WTC11 (cell line): ENCODE results near the gene RDH16. TPM values are rescaled to one million over a fixed set of nuclear protein-coding genes. Genes with fewer than 3 reads are reported as not detected.

Experiments used
- ATAC-seq: fragments of 200-7000 bp; cut with Tn5 transposase; 2 replicates; pipeline ENCODE4 v1.10.0; 2021; ENCODE audit warnings: mild to moderate bottlenecking, moderate library complexity
- Bru-seq: library from RNA; stranded (reverse); fragments of 400-500 nt; gene quantifications from one replicate; lab custom pipeline; 2021; lab: Mats Ljungman, UMichigan
- CTCF ChIA-PET: fragments of 300-600 bp; sonication (Branson Sonifier 250); formaldehyde crosslinking; loops from one replicate; lab custom pipeline; 2021; ENCODE audit warnings: antibody characterized with exemption; lab: Charles Lee
- POLR2A ChIA-PET: fragments of 350-600 bp; sonication (Branson Sonifier 250); formaldehyde crosslinking; loops from one replicate; lab custom pipeline; 2021; ENCODE audit warnings: antibody characterized with exemption; lab: Charles Lee
- DNase-seq: peaks from one replicate; pipeline ENCODE4 v3.0.0; 2021; ENCODE audit warnings: low spot score
- H3K27ac Mint-ChIP-seq: 2 replicates; pipeline ENCODE4 v1.8.0; 2021; ENCODE audit warnings: mixed read lengths
- H3K27me3 Mint-ChIP-seq: 2 replicates; pipeline ENCODE4 v1.8.0; 2021; ENCODE audit warnings: low read depth, mild to moderate bottlenecking, moderate library complexity, mixed read lengths
- H3K36me3 Mint-ChIP-seq: 2 replicates; pipeline ENCODE4 v1.8.0; 2021; ENCODE audit warnings: mixed read lengths
- H3K4me1 Mint-ChIP-seq: 2 replicates; pipeline ENCODE4 v1.8.0; 2022; ENCODE audit warnings: mixed read lengths
- H3K4me3 Mint-ChIP-seq: 2 replicates; pipeline ENCODE4 v1.8.0; 2021; ENCODE audit warnings: mild to moderate bottlenecking, moderate library complexity, mixed read lengths
- H3K9me3 Mint-ChIP-seq: 2 replicates; pipeline ENCODE4 v1.8.0; 2021; ENCODE audit warnings: mixed read lengths
- CREM ChIP-seq: sonication (generic); formaldehyde crosslinking; IDR thresholded peaks from 2 replicates; pipeline ENCODE4 v1.8.1; 2022; ENCODE audit warnings: mild to moderate bottlenecking, missing genetic modification reagents, moderate library complexity
- GABPB1 ChIP-seq: sonication (generic); formaldehyde crosslinking; IDR thresholded peaks from 2 replicates; pipeline ENCODE4 v1.8.1; 2023; ENCODE audit warnings: mild to moderate bottlenecking, missing genetic modification reagents
- NFE2L1 ChIP-seq: sonication (generic); formaldehyde crosslinking; IDR thresholded peaks from 2 replicates; pipeline ENCODE4 v1.8.1; 2023; ENCODE audit warnings: missing genetic modification reagents
- NFYB ChIP-seq: sonication (generic); formaldehyde crosslinking; conservative IDR thresholded peaks from 2 replicates; pipeline ENCODE4 v1.8.0; 2022; ENCODE audit warnings: low read depth, missing genetic modification reagents
- NR1H2 ChIP-seq: sonication (generic); formaldehyde crosslinking; IDR thresholded peaks from 2 replicates; pipeline ENCODE4 v1.9.0; 2021; ENCODE audit warnings: mild to moderate bottlenecking, moderate library complexity, missing genetic modification reagents
- SP1 ChIP-seq: sonication (generic); formaldehyde crosslinking; conservative IDR thresholded peaks from 2 replicates; pipeline ENCODE4 v1.8.1; 2022; ENCODE audit warnings: missing genetic modification reagents
- ZBTB21 ChIP-seq: sonication (generic); formaldehyde crosslinking; IDR thresholded peaks from 2 replicates; pipeline ENCODE4 v1.8.1; 2023; ENCODE audit warnings: mild to moderate bottlenecking, missing genetic modification reagents, borderline replicate concordance
- ZNF263 ChIP-seq: sonication (generic); formaldehyde crosslinking; IDR thresholded peaks from 2 replicates; pipeline ENCODE4 v1.8.1; 2022; ENCODE audit warnings: low read depth, mild to moderate bottlenecking, moderate library complexity, missing genetic modification reagents
- ZNF317 ChIP-seq: sonication (generic); formaldehyde crosslinking; IDR thresholded peaks from 2 replicates; pipeline ENCODE4 v1.8.1; 2023; ENCODE audit warnings: low read depth, mild to moderate bottlenecking, moderate library complexity, missing genetic modification reagents, borderline replicate concordance
- ZNF396 ChIP-seq: fragments of 250-450 bp; sonication (Bioruptor Pico); IDR thresholded peaks from 2 replicates; pipeline ENCODE4 v1.8.0; 2021; ENCODE audit warnings: mild to moderate bottlenecking, moderate library complexity, borderline replicate concordance
- long read RNA-seq, 3 experiments: library from RNA in 1 of 3; library from capped mRNA in 1 of 3; library from polyadenylated mRNA in 1 of 3; unstranded in 2 of 3; stranded (forward) in 1 of 3; transcript quantifications; one replicate each; pipeline ENCODE4 v2.0.0, GENCODE V29; 2021
- total RNA-seq: library from RNA; stranded (reverse); gene quantifications from 3 replicates; pipeline ENCODE4 v1.2.3, GENCODE V29; 2021
- TF ChIP-seq, protein P1 (sequence below): fragments of 250-450 bp; sonication (Bioruptor Pico); conservative IDR thresholded peaks from 2 replicates; pipeline ENCODE4 v1.9.0; 2021; ENCODE audit warnings: mild to moderate bottlenecking
- TF ChIP-seq, protein P2 (sequence below): sonication (generic); formaldehyde crosslinking; IDR thresholded peaks from 2 replicates; pipeline ENCODE4 v1.8.0; 2023; ENCODE audit warnings: missing genetic modification reagents, mild to moderate bottlenecking, borderline replicate concordance
- TF ChIP-seq, protein P3 (sequence below): fragments of 250-450 bp; sonication (Bioruptor Pico); IDR thresholded peaks from 2 replicates; pipeline ENCODE4 v1.9.0; 2021; ENCODE audit warnings: moderate library complexity, mild to moderate bottlenecking, inconsistent platforms, borderline replicate concordance
- TF ChIP-seq, protein P4 (sequence below): sonication (generic); formaldehyde crosslinking; IDR thresholded peaks from 2 replicates; pipeline ENCODE4 v1.8.0; 2022; ENCODE audit warnings: mild to moderate bottlenecking, missing genetic modification reagents
- TF ChIP-seq, protein P5 (sequence below): sonication (generic); formaldehyde crosslinking; IDR thresholded peaks from 2 replicates; pipeline ENCODE4 v1.8.0; 2023; ENCODE audit warnings: missing genetic modification reagents
- TF ChIP-seq, protein P6 (sequence below): sonication (generic); formaldehyde crosslinking; IDR thresholded peaks from 2 replicates; pipeline ENCODE4 v1.8.1; 2023; ENCODE audit warnings: mild to moderate bottlenecking, missing genetic modification reagents, moderate library complexity

Gene RDH16, protein sequence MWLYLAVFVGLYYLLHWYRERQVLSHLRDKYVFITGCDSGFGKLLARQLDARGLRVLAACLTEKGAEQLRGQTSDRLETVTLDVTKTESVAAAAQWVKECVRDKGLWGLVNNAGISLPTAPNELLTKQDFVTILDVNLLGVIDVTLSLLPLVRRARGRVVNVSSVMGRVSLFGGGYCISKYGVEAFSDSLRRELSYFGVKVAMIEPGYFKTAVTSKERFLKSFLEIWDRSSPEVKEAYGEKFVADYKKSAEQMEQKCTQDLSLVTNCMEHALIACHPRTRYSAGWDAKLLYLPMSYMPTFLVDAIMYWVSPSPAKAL
- total RNA-seq (0.85 to 1.2 TPM (median 1.0 TPM) in 3 replicates), Bru-seq, nascent RNA (percentile 43 among the genes with signal in this experiment)
- long read RNA-seq, experiment 1, partial matches to known transcripts, result 0 of 3 reads
- long read RNA-seq, experiment 1, other reads (novel, unspliced or antisense), result 2 of 3 reads
- long read RNA-seq, experiment 2, partial matches to known transcripts, result 1 of 2 reads
- long read RNA-seq, experiment 2, other reads (novel, unspliced or antisense), result 1 of 2 reads
- long read RNA-seq, experiment 3, result 0 reads

DNA sequence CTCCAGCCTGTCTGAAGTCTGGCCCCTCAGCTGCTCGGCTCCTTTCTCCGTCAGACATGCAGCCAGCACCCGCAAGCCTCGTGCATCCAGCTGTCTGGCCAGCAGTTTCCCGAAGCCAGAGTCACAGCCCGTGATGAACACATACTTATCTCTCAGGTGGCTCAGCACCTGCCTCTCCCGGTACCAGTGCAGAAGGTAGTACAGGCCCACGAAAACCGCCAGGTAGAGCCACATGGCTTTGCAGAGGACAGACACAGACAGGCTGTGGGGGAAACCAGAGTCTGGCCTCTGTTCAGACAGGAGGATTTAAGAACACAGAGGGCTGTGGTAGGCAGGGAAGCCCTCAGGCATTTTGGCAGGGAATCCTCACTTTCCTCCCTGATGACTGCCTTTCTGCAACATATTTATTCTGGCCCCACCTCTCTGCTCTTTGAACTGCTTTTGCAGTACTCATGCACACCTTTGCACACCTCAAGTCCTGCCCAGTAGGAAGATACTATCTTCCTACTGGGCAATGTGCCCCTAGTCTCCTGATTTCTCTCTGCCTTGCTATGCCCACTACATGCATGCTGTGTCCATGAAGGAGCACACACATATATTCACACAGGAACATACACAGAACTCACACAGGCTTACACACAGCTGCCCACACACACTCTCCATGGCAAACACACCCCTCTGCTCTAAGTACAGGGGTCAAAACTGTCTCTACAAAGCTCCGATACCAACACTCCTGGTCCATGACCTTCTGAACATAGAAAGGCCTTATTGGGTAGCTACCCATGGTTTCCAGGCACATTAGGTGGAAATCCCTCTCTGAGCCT, at the start of gene RDH16:
TSS of gene RDH16 (minus strand) at position 380 of the 824 bp plus-strand sequence. CDS start at position 234, 146 bp downstream.
- POLR2A ChIA-PET, result no interaction called here

DNA sequence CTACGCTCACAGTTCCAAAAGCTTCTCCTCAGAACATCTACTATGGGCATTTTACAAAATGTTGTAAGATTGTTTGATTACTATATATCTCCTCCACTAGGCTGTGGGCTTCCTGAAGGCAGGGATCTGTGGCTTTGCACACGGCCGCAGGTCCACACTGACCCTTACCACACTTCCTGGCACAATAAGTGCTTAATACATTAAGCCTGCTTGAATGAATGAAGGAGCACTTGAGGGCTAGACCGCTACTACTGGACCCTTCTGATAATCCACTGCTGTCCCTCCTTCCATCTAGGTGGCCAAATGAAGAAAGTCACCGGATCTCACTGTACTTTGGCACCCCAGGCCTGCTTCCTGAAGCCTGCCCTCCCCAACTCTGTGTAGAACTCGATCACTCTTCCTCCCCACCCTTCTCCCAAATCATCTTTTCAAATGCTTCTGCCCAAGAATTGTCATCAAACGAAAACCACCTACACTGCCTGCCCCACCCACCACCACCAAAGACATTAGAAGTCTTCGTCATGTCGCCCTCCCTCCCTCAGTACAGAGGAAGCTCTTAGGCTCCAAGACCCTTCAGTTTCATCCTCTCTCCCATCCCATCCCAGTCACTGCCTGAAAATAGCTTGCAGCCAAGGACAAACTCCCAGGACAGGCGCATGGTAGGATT, 49.5 kb upstream of the RDH16 start:
- TF ChIP-seq NR1H2 (CRISPR knock-in tag) (no peak), NFYB (CRISPR knock-in tag) (no peak), CREM (CRISPR knock-in tag) (no peak), SP1 (CRISPR knock-in tag) (no peak), GABPB1 (CRISPR knock-in tag) (no peak), ZBTB21 (CRISPR knock-in tag) (no peak), ZNF396 (CRISPR knock-in tag) (no peak), ZNF317 (CRISPR knock-in tag) (no peak), NFE2L1 (CRISPR knock-in tag) (no peak)
- TF ChIP-seq, protein P1, sequence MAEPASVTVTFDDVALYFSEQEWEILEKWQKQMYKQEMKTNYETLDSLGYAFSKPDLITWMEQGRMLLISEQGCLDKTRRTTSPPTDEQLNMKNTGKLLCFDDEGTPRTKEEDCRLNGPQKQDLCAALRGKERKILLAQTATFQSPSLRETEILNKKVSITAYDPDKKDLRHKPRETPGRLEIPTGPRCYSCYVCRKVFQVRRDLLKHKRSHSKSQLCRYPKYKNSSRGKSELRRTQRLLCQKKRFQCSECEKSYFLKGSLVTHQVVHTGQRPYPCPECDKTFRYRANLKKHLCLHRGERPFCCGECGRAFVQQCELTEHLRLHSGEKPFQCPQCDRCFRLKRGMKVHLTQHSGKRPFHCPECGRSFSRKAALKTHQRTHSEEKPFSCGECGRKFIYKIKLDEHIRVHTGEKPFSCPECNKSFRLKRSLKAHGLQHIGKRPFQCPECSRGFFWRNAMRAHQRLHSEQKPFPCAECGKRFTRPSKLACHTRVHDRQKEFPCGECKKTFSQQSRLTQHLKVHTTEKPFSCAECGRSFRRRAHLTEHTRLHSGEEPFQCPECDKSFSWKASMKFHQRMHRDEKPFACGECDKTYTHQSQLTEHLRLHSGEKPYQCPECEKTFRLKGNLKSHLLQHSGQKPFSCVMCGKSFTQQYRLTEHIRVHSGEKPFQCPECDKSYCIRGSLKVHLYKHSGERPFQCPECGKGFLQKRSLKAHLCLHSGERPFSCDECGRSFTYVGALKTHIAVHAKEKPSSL (CRISPR knock-in tag), result no peak
- TF ChIP-seq, protein P2, sequence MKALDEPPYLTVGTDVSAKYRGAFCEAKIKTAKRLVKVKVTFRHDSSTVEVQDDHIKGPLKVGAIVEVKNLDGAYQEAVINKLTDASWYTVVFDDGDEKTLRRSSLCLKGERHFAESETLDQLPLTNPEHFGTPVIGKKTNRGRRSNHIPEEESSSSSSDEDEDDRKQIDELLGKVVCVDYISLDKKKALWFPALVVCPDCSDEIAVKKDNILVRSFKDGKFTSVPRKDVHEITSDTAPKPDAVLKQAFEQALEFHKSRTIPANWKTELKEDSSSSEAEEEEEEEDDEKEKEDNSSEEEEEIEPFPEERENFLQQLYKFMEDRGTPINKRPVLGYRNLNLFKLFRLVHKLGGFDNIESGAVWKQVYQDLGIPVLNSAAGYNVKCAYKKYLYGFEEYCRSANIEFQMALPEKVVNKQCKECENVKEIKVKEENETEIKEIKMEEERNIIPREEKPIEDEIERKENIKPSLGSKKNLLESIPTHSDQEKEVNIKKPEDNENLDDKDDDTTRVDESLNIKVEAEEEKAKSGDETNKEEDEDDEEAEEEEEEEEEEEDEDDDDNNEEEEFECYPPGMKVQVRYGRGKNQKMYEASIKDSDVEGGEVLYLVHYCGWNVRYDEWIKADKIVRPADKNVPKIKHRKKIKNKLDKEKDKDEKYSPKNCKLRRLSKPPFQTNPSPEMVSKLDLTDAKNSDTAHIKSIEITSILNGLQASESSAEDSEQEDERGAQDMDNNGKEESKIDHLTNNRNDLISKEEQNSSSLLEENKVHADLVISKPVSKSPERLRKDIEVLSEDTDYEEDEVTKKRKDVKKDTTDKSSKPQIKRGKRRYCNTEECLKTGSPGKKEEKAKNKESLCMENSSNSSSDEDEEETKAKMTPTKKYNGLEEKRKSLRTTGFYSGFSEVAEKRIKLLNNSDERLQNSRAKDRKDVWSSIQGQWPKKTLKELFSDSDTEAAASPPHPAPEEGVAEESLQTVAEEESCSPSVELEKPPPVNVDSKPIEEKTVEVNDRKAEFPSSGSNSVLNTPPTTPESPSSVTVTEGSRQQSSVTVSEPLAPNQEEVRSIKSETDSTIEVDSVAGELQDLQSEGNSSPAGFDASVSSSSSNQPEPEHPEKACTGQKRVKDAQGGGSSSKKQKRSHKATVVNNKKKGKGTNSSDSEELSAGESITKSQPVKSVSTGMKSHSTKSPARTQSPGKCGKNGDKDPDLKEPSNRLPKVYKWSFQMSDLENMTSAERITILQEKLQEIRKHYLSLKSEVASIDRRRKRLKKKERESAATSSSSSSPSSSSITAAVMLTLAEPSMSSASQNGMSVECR (CRISPR knock-in tag), result no peak
- TF ChIP-seq, protein P3, sequence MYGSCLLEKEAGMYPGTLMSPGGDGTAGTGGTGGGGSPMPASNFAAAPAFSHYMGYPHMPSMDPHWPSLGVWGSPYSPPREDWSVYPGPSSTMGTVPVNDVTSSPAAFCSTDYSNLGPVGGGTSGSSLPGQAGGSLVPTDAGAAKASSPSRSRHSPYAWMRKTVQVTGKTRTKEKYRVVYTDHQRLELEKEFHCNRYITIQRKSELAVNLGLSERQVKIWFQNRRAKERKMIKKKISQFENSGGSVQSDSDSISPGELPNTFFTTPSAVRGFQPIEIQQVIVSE (CRISPR knock-in tag), result no peak
- TF ChIP-seq, protein P4, sequence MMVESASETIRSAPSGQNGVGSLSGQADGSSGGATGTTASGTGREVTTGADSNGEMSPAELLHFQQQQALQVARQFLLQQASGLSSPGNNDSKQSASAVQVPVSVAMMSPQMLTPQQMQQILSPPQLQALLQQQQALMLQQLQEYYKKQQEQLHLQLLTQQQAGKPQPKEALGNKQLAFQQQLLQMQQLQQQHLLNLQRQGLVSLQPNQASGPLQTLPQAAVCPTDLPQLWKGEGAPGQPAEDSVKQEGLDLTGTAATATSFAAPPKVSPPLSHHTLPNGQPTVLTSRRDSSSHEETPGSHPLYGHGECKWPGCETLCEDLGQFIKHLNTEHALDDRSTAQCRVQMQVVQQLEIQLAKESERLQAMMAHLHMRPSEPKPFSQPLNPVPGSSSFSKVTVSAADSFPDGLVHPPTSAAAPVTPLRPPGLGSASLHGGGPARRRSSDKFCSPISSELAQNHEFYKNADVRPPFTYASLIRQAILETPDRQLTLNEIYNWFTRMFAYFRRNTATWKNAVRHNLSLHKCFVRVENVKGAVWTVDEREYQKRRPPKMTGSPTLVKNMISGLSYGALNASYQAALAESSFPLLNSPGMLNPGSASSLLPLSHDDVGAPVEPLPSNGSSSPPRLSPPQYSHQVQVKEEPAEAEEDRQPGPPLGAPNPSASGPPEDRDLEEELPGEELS (CRISPR knock-in tag), result no peak
- TF ChIP-seq, protein P5, sequence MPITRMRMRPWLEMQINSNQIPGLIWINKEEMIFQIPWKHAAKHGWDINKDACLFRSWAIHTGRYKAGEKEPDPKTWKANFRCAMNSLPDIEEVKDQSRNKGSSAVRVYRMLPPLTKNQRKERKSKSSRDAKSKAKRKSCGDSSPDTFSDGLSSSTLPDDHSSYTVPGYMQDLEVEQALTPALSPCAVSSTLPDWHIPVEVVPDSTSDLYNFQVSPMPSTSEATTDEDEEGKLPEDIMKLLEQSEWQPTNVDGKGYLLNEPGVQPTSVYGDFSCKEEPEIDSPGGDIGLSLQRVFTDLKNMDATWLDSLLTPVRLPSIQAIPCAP (CRISPR knock-in tag), result no peak
- TF ChIP-seq, all 79 proteins: peak for 0
- H3K27ac Mint-ChIP-seq, result no peak overlapping the region
- DNase-seq (no peak), ATAC-seq (no peak)
- peaks cover 50% of the 10 kb centered on the region for H3K4me1 Mint-ChIP-seq
- ChIA-PET POLR2A (no interaction called here), CTCF (interaction anchor here (1.0 to 2.4 kb wide), 5 partner anchors 9 to 169 kb away, joined by 3 to 33 read pairs (median 5); partner anchors contain the start of genes LRP1, STAT6 and TAC3)
- H3K9me3 Mint-ChIP-seq, result no peaks in the 10 kb centered on the region
- peak overlapping the region; percentile 71 for H3K4me3 Mint-ChIP-seq
- peaks cover 24% of the 10 kb centered on the region for H3K36me3 Mint-ChIP-seq
- no peaks in the 10 kb centered on the region for H3K27me3 Mint-ChIP-seq

More for the DNA sequence above, at the start of gene RDH16:
- H3K4me1 Mint-ChIP-seq, result no peaks in the 10 kb centered on the region
- ATAC-seq, result no peak
- peaks cover 57% of the 10 kb centered on the region for H3K9me3 Mint-ChIP-seq
- H3K36me3 Mint-ChIP-seq, result peaks cover 15% of the 10 kb centered on the region
- TF ChIP-seq, protein P6, sequence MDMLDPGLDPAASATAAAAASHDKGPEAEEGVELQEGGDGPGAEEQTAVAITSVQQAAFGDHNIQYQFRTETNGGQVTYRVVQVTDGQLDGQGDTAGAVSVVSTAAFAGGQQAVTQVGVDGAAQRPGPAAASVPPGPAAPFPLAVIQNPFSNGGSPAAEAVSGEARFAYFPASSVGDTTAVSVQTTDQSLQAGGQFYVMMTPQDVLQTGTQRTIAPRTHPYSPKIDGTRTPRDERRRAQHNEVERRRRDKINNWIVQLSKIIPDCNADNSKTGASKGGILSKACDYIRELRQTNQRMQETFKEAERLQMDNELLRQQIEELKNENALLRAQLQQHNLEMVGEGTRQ (CRISPR knock-in tag), result no peak
- TF ChIP-seq ZNF263 (CRISPR knock-in tag), result no peak
- TF ChIP-seq, all 79 proteins: peak for 0
- Mint-ChIP-seq H3K27ac (no peak within 1 kb of the TSS), H3K4me3 (no peak within 1 kb of the TSS), H3K27me3 (peaks cover 50% of the 10 kb centered on the region)
- DNase-seq, result no peak
- CTCF ChIA-PET, result no interaction called here
